ENCODE measurements around the gene ASTN2. TPM values are rescaled to one million over a fixed set of nuclear protein-coding genes. Genes with fewer than 3 reads are reported as not detected.

ASTN2 gene
- total and polyA plus RNA-seq, 10 of the 15 experiments (the other 5 are each of a cell fraction or from before 2014, with no cell fraction given) = 1.4 to 15.7 (median 7.0) TPM

DNA sequence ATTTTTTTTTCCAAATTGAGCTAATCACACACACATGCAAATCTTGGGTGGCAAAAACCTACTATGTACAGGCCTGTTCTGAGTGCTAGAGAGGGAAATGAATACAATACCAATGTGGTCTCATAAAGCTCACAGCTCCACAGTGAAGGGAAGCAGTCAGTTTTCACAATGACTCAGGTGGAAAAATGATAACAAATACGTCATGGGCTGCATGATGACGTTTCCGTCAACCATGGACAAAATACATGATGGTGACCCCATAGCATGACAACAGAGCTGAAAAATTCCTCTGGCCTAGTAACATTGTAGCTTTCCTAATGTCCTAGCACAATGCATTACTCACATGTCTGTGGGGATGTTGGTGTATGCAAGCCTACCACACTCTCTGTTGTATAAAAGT, 475.2 kb downstream of the ASTN2 start:
- Histone ChIP-seq H3K4me1 (ENCODE audit: control insufficient read depth, insufficient read depth, low read length) (peaks cover 20% of the 10 kb centered on the region), H3K36me3 (ENCODE audit: control insufficient read depth in 2 of 2, insufficient read depth in 2 of 2, low read length in 1 of 2) (no peaks in the 10 kb centered on the region), H3K9me3 (replicated peaks; ENCODE audit: control insufficient read depth, insufficient read depth, low read length) (no peaks in the 10 kb centered on the region; the same call in 2 of the 3 replicates), H3K4me2 (ENCODE audit: control insufficient read depth, insufficient read depth) (no peak overlapping the region), H3K4me3 (no peak overlapping the region), H3K9ac (ENCODE audit: control insufficient read depth, insufficient read depth, low read length) (no peak overlapping the region), H4K20me1 (ENCODE audit: control insufficient read depth, insufficient read depth) (no peaks in the 10 kb centered on the region), H3K27me3 (replicated peaks in 1 of 2; ENCODE audit: control insufficient read depth in 2 of 2, insufficient read depth in 2 of 2, low read length in 1 of 2) (no peaks in the 10 kb centered on the region), H2AFZ (ENCODE audit: control insufficient read depth, low read depth, low read length) (no peak overlapping the region), H3K27ac (ENCODE audit: control insufficient read depth, insufficient read depth) (no peak overlapping the region), H3K79me2 (ENCODE audit: control insufficient read depth, insufficient read depth, low read length) (no peaks in the 10 kb centered on the region)
- no peak for FAIRE-seq
- DNase-seq (ENCODE audit: low read depth, low spot score) = no peak
- in situ Hi-C loops (cut with MboI) (no loop called here), intact Hi-C loops (cut with micrococcal nuclease; ENCODE audit: unreplicated experiment) (no loop called here)
- RAD21 ChIA-PET (ENCODE audit: unreplicated experiment) = interaction anchor here (1.1 to 1.5 kb wide), 3 partner anchors 12 to 14 kb away, joined by 3 to 5 read pairs (median 4); no protein-coding TSS in a partner anchor
- CTCF ChIA-PET = interaction anchor here (1.2 to 1.3 kb wide), 2 partner anchors 14 to 16 kb away, joined by 3 read pairs; no protein-coding TSS in a partner anchor
- BruUV-seq (replicated peaks) = no TSS peak
- POLR2A ChIA-PET = interaction anchor here (1.5 kb wide), 1 partner anchor 14 kb away, joined by 4 read pairs; no protein-coding TSS in a partner anchor
- SMC1A ChIA-PET (ENCODE audit: uncharacterized antibody, unreplicated experiment) = interaction anchor here (1.0 to 2.2 kb wide), 7 partner anchors 10 to 87 kb away, joined by 3 to 11 read pairs (median 4); no protein-coding TSS in a partner anchor
- ATAC-seq = peak; percentile 85
- WGBS (ENCODE audit: insufficient coverage, insufficient replicate concordance, low lambda C conversion rate, missing lambda C conversion rate) = 26% methylated on average over 3 of the region's 3 CpGs
- TF ChIP-seq NR2C1 (IDR thresholded peaks at IDR 0.05) (no peak), SPI1 (IDR thresholded peaks at IDR 0.05; ENCODE audit: borderline replicate concordance, insufficient read depth, low read depth, low read length) (peak; percentile 34; the same call in 1 of the 2 replicates), JUNB (IDR thresholded peaks at IDR 0.05) (peak; percentile 84), NFIC (IDR thresholded peaks at IDR 0.05; ENCODE audit: low read depth, low read length) (peak; percentile 66; the same call in 1 of the 2 replicates), CHD1 (IDR thresholded peaks at IDR 0.05; ENCODE audit: low read depth, low read length) (no peak), LARP7 (IDR thresholded peaks at IDR 0.05) (no peak), SUZ12 (IDR thresholded peaks at IDR 0.05; ENCODE audit: unreplicated experiment) (no peak), JUND (IDR thresholded peaks at IDR 0.05; ENCODE audit: low read depth, low read length) (peak; percentile 46; the same call in 1 of the 2 replicates), ZNF217 (IDR thresholded peaks at IDR 0.05) (no peak), EP300 (IDR thresholded peaks at IDR 0.05; ENCODE audit: borderline replicate concordance in 1 of 2, control insufficient read depth in 1 of 2, low read depth in 2 of 2, low read length in 2 of 2) (peak; percentile 53 to 74; a peak in 2 of 4 replicates), BHLHE40 (IDR thresholded peaks at IDR 0.05; ENCODE audit: borderline replicate concordance in 1 of 2, low read depth in 2 of 2, low read length in 1 of 2) (0 out of 4 replicates have a peak, but pooled peaks of 1 of the 2 experiments have one; percentile 9), IKZF2 (IDR thresholded peaks at IDR 0.05) (peak; percentile 52 to 61; a peak in 3 of 4 replicates), PML (IDR thresholded peaks at IDR 0.05; ENCODE audit: low read length) (no peak)
- TF ChIP-seq, protein P1, sequence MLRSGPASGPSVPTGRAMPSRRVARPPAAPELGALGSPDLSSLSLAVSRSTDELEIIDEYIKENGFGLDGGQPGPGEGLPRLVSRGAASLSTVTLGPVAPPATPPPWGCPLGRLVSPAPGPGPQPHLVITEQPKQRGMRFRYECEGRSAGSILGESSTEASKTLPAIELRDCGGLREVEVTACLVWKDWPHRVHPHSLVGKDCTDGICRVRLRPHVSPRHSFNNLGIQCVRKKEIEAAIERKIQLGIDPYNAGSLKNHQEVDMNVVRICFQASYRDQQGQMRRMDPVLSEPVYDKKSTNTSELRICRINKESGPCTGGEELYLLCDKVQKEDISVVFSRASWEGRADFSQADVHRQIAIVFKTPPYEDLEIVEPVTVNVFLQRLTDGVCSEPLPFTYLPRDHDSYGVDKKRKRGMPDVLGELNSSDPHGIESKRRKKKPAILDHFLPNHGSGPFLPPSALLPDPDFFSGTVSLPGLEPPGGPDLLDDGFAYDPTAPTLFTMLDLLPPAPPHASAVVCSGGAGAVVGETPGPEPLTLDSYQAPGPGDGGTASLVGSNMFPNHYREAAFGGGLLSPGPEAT (IDR thresholded peaks at IDR 0.05; ENCODE audit: low read depth) = no peak
- TF ChIP-seq, protein P2, sequence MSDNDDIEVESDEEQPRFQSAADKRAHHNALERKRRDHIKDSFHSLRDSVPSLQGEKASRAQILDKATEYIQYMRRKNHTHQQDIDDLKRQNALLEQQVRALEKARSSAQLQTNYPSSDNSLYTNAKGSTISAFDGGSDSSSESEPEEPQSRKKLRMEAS (IDR thresholded peaks at IDR 0.05; ENCODE audit: low read depth, low read length) = no peak
- TF ChIP-seq, protein P3, sequence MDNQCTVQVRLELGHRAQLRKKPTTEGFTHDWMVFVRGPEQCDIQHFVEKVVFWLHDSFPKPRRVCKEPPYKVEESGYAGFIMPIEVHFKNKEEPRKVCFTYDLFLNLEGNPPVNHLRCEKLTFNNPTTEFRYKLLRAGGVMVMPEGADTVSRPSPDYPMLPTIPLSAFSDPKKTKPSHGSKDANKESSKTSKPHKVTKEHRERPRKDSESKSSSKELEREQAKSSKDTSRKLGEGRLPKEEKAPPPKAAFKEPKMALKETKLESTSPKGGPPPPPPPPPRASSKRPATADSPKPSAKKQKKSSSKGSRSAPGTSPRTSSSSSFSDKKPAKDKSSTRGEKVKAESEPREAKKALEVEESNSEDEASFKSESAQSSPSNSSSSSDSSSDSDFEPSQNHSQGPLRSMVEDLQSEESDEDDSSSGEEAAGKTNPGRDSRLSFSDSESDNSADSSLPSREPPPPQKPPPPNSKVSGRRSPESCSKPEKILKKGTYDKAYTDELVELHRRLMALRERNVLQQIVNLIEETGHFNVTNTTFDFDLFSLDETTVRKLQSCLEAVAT (IDR thresholded peaks at IDR 0.05) = no peak
- TF ChIP-seq, protein P4, sequence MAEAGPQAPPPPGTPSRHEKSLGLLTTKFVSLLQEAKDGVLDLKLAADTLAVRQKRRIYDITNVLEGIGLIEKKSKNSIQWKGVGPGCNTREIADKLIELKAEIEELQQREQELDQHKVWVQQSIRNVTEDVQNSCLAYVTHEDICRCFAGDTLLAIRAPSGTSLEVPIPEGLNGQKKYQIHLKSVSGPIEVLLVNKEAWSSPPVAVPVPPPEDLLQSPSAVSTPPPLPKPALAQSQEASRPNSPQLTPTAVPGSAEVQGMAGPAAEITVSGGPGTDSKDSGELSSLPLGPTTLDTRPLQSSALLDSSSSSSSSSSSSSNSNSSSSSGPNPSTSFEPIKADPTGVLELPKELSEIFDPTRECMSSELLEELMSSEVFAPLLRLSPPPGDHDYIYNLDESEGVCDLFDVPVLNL (IDR thresholded peaks at IDR 0.05; ENCODE audit: low read depth, low read length) = no peak
- TF ChIP-seq, protein P5, sequence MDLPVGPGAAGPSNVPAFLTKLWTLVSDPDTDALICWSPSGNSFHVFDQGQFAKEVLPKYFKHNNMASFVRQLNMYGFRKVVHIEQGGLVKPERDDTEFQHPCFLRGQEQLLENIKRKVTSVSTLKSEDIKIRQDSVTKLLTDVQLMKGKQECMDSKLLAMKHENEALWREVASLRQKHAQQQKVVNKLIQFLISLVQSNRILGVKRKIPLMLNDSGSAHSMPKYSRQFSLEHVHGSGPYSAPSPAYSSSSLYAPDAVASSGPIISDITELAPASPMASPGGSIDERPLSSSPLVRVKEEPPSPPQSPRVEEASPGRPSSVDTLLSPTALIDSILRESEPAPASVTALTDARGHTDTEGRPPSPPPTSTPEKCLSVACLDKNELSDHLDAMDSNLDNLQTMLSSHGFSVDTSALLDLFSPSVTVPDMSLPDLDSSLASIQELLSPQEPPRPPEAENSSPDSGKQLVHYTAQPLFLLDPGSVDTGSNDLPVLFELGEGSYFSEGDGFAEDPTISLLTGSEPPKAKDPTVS (IDR thresholded peaks at IDR 0.05; ENCODE audit: low read depth, low read length) = no peak
